Forelimb muscle (tissue), 1 donor: ENCODE results near the gene HEMGN. TPM values are rescaled to one million over a fixed set of nuclear protein-coding genes. Genes with fewer than 3 reads are reported as not detected.
"Not testable (repeated sequence)": the region's sequence is repeated elsewhere in the genome, so short reads cannot be mapped to it uniquely, and the experiment has no call there.

Experiments
- DNase-seq: peaks from one replicate; pipeline ENCODE4 v3.0.0-alpha.2; 2013; ENCODE audit warnings: low read depth
- polyA plus RNA-seq: library from polyadenylated mRNA; unstranded; fragments of 120-200 nt; gene quantifications from one replicate; pipeline ENCODE4 v1.2.1, GENCODE V29; 2013; ENCODE audit not compliant: insufficient read length

The HEMGN gene
- polyA plus RNA-seq, 1 donor: 3.5 TPM

GRCh38 chr9:97964901-97965300 is 26.9 kb upstream of the HEMGN start:
- no peak for DNase-seq

- no peak for DNase-seq
Observed at GRCh38 chr9:97963232-97963631, 25.3 kb upstream of the HEMGN start.

- DNase-seq: no peak
Observed at GRCh38 chr9:97962575-97962974, 24.6 kb upstream of the HEMGN start.

GRCh38 chr9:97962136-97962535 is 24.2 kb upstream of the HEMGN start:
- no peak for DNase-seq

DNA sequence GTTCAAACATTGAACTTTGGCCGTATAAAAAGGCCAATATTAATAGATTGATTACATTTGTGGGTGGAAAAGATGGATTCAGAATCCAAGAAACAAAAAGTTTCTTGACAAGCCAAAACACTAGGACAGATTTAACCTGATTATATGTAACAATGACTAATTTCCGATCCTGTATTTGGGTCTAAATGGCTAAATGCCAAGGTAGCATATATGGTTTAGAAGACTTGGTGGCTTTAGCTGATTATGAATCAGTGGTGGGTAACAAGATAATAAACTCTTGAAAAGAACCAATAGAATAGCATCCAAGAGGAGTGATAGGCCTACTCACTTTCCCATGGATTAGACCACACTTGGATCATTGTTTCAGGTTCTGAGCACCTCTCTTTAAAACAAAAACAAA is 23.4 kb upstream of the HEMGN start:
- DNase-seq: no peak

- DNase-seq: not testable (repeated sequence)
Observed at GRCh38 chr9:97960678-97961328, 22.8 kb upstream of the HEMGN start.

GRCh38 chr9:97959585-97959984 is 21.6 kb upstream of the HEMGN start:
- no peak for DNase-seq

GRCh38 chr9:97958812-97959511 is 21.0 kb upstream of the HEMGN start:
- no peak for DNase-seq

DNA sequence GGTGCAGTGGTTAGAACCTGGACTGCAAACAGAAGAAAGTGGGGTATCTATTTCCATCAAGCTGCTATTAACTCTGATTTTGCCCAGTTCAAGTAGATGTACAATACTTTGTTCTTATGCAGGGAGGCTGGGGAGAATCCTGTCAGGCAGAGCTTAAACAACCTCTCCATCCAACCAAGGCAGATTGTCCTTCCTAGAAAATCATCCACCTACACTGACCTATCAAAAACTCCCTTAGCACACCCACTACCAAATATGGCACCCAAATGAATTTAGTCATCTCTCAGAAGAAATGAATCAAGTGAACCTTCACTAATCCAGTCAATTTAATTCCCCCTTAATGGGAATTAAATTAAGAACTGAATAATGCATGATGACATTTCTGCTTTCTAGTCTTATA is 18.4 kb upstream of the HEMGN start:
- DNase-seq: no peak

- DNase-seq: no peak
Observed at GRCh38 chr9:97954550-97954989, 16.6 kb upstream of the HEMGN start.

DNA sequence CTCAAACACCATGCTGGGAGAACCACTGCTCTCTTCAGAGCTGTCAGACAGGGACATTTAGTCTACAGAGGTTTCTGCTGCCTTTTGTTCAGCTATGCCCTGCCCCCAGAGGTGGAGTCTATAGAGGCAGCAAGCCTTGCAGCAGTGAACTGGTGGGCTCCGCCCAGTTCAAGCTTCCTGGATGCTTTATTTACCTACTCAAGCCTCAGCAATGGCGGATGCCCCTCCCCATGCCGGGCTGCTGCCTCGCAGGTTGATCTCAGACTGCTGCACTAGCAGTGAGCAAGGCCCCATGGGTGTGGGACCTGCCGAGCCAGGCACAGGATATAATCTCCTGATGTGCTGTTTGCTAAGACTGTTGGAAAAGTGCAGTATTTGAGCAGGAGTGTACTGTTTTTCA is 12.9 kb upstream of the HEMGN start:
- DNase-seq: not testable (repeated sequence)

DNA sequence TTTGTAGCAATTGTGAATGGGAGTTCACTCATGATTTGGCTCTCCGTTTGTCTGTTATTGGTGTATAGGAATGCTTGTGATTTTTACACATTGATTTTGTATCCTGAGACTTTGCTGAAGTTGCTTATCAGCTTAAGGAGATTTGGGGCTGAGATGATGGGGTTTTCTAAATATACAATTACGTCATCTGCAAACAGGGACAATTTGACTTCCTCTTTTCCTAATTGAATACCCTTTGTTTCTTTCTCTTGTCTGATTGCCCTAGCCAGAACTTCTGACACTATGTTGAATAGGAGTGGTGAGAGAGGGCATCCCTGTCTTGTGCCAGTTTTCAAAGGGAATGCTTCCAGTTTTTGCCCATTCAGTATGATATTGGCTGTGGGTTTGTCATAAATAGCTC is 9.1 kb upstream of the HEMGN start:
- not testable (repeated sequence) for DNase-seq

- not testable (repeated sequence) for DNase-seq
Observed at GRCh38 chr9:97945470-97945869, 7.5 kb upstream of the HEMGN start.

- DNase-seq: no peak
Observed at GRCh38 chr9:97944612-97945011, 6.6 kb upstream of the HEMGN start.

DNA sequence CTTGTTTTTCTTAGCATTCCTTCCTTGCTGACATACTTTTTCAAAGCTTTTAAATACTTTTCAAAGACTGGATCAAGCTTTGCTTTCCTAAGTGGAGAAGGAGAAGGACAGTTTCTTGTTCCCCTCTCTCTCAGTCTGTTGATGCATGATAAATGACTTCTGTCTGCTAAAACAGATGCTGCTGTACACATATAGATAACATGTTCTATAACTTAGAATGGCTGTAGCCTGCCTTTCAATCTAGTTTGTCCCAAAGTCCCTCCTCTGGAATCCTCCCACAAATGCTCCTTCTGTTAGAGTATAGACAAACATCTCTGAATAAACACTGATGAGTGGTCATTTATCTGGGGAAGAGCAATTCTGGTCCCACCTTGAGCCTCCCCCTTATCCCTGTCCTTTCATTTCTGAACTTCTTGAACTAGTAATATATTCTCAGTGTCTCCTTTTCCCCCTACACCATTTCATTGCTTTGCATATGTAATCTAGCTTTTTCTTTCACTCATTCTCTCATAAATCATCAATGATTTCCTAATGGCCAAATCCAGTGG is 5.4 kb upstream of the HEMGN start:
- no peak for DNase-seq

- DNase-seq: no peak
Observed at GRCh38 chr9:97941323-97941722, 3.4 kb upstream of the HEMGN start.

GRCh38 chr9:97940741-97941140 is 2.8 kb upstream of the HEMGN start:
- no peak for DNase-seq

- DNase-seq: no peak
Observed at GRCh38 chr9:97940233-97940632, 2.3 kb upstream of the HEMGN start.

GRCh38 chr9:97936998-97937397 is 974 bp downstream of the HEMGN start:
- DNase-seq: no peak

DNA sequence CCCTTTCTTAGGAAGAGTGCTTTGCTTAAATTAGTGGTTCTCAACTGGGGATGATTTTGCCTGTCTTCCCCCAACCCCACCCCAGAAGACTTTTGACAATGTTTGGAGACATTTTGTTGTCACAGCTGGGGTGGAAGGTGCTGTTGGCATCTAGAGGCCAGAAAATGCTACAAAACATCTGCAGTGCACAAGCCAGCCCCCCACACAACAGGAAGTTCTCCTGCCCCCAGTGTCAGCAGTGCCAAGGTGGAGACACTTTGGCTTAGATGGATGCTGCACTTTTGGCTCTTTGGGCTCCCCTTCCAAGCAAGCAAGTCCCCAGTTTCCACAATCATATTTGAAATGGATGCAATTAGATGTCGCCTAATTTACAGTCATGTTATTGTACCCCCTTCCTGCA is 2.7 kb downstream of the HEMGN start:
- DNase-seq: no peak

DNA sequence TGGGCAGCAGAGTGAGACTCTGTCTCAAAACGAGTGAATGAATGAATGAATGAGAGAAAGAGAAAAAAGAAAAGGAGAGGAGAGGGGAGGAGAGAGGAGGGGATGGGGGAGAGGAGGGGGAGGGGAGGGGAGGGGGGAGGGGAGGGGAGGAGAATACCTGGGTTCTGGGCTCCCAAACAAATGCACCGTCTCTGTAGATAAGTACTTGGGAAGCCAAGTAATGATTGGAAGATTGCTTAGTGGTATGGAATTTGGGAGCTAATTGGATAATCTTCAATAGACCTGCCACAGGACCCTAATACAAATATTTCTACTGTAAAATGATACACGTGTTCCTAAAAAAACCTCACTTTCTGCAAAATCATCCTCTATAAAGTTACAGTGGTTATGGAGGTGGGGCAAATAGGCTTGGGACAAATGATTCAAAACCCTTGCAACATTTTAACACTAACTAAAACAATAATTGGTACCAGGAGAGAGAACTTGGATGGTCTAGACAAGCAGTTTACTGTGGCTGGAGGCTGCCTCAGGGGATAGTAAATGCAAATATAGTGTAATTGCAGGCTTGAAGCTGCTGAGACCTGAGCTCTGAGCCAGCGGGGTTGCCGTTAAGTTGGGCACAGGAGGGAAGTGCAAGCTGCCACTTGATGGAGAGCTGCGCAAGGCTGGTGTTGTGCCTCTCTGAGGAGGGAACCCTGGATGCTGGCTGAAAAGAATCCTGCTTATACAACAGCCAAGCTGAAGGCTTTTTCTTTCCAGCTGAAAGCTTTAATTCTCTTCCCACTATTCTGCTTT is 3.5 kb downstream of the HEMGN start:
- DNase-seq: no peak

DNA sequence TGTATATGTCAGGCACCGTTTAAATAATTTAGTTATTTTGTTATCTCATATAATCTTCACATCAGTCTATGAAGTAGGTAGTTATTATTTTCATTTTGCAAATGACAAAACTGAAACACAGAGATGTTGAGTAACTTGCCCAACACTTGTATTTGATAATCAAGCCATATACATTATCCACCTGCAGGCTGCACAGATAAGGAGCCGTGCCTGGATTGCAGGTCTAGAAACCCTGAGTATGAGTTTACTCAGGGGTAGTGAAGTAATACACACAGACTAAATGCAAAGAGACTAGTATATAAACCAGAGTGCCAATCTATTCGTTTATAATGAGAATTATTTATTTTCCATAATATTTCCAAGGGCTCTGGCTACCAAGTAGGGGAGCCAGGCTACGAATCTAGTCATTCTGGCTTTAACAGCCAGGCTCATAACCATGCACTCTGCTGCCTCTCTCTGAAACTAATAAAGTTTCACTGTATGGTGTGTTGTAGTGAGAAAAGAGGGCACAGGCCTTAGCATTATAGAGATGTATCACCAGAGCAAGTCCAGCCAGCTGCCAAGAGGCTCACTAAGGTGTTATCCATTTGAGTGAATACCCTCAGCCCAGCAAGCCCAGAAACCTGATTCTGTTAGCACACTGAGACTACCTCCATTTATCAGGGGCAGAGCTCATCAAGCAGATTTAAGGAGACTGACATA is 4.5 kb downstream of the HEMGN start:
- no peak for DNase-seq
